Measurements from ENCODE around the gene PCNX4. TPM values are rescaled to one million over a fixed set of nuclear protein-coding genes. Genes with fewer than 3 reads are reported as not detected.

PCNX4 gene
- total and polyA plus RNA-seq, 2 experiments from 2014 or later, result 22.9 to 77.5 TPM

DNA sequence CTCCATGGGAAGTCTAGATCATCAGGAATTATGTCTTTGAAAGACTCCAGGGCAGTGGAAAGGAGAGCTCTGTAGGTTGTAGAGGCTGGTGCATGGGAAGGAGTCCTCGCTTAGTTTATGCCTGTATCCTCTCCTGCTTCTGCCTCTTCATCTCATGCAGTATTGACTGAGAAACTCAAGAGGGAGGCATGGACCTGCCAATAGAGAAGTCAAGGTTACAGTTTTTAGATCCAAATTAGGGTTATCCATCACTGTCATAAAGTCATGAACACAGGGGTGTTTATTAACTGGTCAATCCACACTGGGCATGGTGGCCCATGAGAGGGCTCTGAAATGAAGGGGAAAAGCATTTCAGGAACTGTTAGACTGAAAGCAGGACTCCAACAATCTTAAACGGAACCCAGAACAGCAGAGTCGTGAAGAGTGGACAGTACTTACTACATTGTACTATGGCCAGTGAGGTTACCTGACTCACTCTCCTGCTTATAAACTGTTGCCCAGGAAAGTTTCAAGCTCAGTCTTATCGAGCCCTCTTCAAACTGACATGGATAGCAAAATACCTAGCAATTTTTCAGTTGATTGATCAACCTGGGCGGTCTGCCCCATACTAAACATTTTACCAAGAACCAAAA lies 103.6 kb downstream of the PCNX4 start:
- H3K4me3 ChIP-seq, result no peak overlapping the region
- H3F3A ChIP-seq (replicated peaks; ENCODE audit: low read depth), result no peaks in the 10 kb centered on the region
- H3K4me1 ChIP-seq (ENCODE audit: insufficient read depth), result peaks cover 22% of the 10 kb centered on the region
- DNase-seq (ENCODE audit: low spot score) (peak; percentile 47), ATAC-seq (peak; percentile 76)
- TF ChIP-seq ZNF331 (CRISPR knock-in tag; IDR thresholded peaks at IDR 0.05; ENCODE audit: low read depth), result no peak
- TF ChIP-seq, protein P1, sequence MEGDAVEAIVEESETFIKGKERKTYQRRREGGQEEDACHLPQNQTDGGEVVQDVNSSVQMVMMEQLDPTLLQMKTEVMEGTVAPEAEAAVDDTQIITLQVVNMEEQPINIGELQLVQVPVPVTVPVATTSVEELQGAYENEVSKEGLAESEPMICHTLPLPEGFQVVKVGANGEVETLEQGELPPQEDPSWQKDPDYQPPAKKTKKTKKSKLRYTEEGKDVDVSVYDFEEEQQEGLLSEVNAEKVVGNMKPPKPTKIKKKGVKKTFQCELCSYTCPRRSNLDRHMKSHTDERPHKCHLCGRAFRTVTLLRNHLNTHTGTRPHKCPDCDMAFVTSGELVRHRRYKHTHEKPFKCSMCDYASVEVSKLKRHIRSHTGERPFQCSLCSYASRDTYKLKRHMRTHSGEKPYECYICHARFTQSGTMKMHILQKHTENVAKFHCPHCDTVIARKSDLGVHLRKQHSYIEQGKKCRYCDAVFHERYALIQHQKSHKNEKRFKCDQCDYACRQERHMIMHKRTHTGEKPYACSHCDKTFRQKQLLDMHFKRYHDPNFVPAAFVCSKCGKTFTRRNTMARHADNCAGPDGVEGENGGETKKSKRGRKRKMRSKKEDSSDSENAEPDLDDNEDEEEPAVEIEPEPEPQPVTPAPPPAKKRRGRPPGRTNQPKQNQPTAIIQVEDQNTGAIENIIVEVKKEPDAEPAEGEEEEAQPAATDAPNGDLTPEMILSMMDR (conservative IDR thresholded peaks at IDR 0.05; ENCODE audit: low read depth in 2 of 2), result peak; percentile 56 to 77
- Mint-ChIP-seq H3K27ac (no peak overlapping the region), H3K36me3 (ENCODE audit: low read depth) (no peaks in the 10 kb centered on the region; the same call in 2 of the 3 replicates), H3K9me3 (peaks cover 10% of the 10 kb centered on the region), H3K27me3 (ENCODE audit: insufficient read depth, low read depth, poor library complexity) (no peaks in the 10 kb centered on the region), H3K4me3 (no peak overlapping the region), H3K4me1 (peaks cover 17% of the 10 kb centered on the region)
- H3K27ac ChIP-seq (ENCODE audit: low read depth), result no peak overlapping the region
- no peaks in the 10 kb centered on the region for H3K79me2 ChIP-seq (replicated peaks; ENCODE audit: insufficient read depth)
- peak overlapping the region; percentile 64; the same call in 1 of the 2 replicates for H2AFZ ChIP-seq
- 0 out of 2 replicates have a peak overlapping the region, but pooled peaks have one; percentile 18 for H3K4me2 ChIP-seq
- no peaks in the 10 kb centered on the region for H4K20me1 ChIP-seq (replicated peaks; ENCODE audit: insufficient read depth)
- peaks cover 3% of the 10 kb centered on the region for H3K9me2 ChIP-seq (ENCODE audit: insufficient read depth)
- no peaks in the 10 kb centered on the region for H3K36me3 ChIP-seq (ENCODE audit: insufficient read depth)
- H3K27me3 ChIP-seq (ENCODE audit: insufficient read depth), result no peaks in the 10 kb centered on the region

DNA sequence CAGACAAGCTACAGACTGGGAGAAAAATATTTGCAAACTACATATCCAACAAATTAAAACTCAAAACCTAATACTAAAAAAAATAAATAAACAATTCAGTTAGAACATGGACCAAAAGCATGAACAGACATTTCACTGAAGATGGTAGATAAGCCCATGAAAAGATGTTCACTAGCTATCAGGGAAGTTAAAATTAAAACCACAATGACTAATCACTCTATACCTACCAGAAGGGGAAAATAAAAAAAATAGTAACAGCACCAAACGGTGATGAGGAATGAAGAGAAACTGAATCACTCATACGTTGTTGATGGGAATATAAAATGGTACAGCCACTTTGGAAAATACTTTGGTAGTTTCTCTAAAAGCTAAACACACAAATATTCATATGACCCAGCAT lies 104.6 kb downstream of the PCNX4 start:
- Mint-ChIP-seq H3K36me3 (ENCODE audit: low read depth) (no peaks in the 10 kb centered on the region; the same call in 2 of the 3 replicates), H3K4me1 (peaks cover 17% of the 10 kb centered on the region), H3K27ac (no peak overlapping the region), H3K9me3 (peaks cover 10% of the 10 kb centered on the region), H3K4me3 (no peak overlapping the region), H3K27me3 (ENCODE audit: insufficient read depth, low read depth, poor library complexity) (no peaks in the 10 kb centered on the region)
- H3K4me2 ChIP-seq, result 0 out of 2 replicates have a peak overlapping the region, but pooled peaks have one; percentile 18
- H3K79me2 ChIP-seq (replicated peaks; ENCODE audit: insufficient read depth), result no peaks in the 10 kb centered on the region
- no peak overlapping the region for H3K4me3 ChIP-seq
- H3K27me3 ChIP-seq (ENCODE audit: insufficient read depth), result no peaks in the 10 kb centered on the region
- H3K27ac ChIP-seq (ENCODE audit: low read depth), result no peak overlapping the region
- H4K20me1 ChIP-seq (replicated peaks; ENCODE audit: insufficient read depth), result no peaks in the 10 kb centered on the region
- peaks cover 3% of the 10 kb centered on the region for H3K9me2 ChIP-seq (ENCODE audit: insufficient read depth)
- H2AFZ ChIP-seq, result no peak overlapping the region; the same call in 1 of the 2 replicates
- H3K36me3 ChIP-seq (ENCODE audit: insufficient read depth), result no peaks in the 10 kb centered on the region
- DNase-seq (ENCODE audit: low spot score) (no peak), ATAC-seq (no peak)
- H3K4me1 ChIP-seq (ENCODE audit: insufficient read depth), result peaks cover 22% of the 10 kb centered on the region
- H3F3A ChIP-seq (replicated peaks; ENCODE audit: low read depth), result no peaks in the 10 kb centered on the region
- no peak for TF ChIP-seq ETS1 (IDR thresholded peaks at IDR 0.05)
- no peak for TF ChIP-seq JUNB (IDR thresholded peaks at IDR 0.05; ENCODE audit: unreplicated experiment)
- TF ChIP-seq ZNF114 (CRISPR knock-in tag; IDR thresholded peaks at IDR 0.05), result no peak
- TF ChIP-seq, protein P2, sequence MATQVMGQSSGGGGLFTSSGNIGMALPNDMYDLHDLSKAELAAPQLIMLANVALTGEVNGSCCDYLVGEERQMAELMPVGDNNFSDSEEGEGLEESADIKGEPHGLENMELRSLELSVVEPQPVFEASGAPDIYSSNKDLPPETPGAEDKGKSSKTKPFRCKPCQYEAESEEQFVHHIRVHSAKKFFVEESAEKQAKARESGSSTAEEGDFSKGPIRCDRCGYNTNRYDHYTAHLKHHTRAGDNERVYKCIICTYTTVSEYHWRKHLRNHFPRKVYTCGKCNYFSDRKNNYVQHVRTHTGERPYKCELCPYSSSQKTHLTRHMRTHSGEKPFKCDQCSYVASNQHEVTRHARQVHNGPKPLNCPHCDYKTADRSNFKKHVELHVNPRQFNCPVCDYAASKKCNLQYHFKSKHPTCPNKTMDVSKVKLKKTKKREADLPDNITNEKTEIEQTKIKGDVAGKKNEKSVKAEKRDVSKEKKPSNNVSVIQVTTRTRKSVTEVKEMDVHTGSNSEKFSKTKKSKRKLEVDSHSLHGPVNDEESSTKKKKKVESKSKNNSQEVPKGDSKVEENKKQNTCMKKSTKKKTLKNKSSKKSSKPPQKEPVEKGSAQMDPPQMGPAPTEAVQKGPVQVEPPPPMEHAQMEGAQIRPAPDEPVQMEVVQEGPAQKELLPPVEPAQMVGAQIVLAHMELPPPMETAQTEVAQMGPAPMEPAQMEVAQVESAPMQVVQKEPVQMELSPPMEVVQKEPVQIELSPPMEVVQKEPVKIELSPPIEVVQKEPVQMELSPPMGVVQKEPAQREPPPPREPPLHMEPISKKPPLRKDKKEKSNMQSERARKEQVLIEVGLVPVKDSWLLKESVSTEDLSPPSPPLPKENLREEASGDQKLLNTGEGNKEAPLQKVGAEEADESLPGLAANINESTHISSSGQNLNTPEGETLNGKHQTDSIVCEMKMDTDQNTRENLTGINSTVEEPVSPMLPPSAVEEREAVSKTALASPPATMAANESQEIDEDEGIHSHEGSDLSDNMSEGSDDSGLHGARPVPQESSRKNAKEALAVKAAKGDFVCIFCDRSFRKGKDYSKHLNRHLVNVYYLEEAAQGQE (IDR thresholded peaks at IDR 0.05; ENCODE audit: unreplicated experiment), result no peak
- no peak for TF ChIP-seq POLR2AphosphoS5 (IDR thresholded peaks at IDR 0.05; ENCODE audit: low read depth)
- TF ChIP-seq STAT1 (IDR thresholded peaks at IDR 0.05; ENCODE audit: unreplicated experiment), result no peak
- no peak for TF ChIP-seq NANOG (IDR thresholded peaks at IDR 0.05; ENCODE audit: borderline replicate concordance)
- TF ChIP-seq EZH2phosphoT487 (IDR thresholded peaks at IDR 0.05; ENCODE audit: unreplicated experiment), result no peak
- TF ChIP-seq EZH2 (IDR thresholded peaks at IDR 0.05; ENCODE audit: low read depth, unreplicated experiment), result no peak
